GM13976 (cell line): ENCODE measurements around the gene CAMK1D.
"Not testable (repeated sequence)": the region's sequence is repeated elsewhere in the genome, so short reads cannot be mapped to it uniquely, and the experiment has no call there.

Source experiments
- DNase-seq: peaks from one replicate; pipeline ENCODE4 v3.0.0; 2012; ENCODE audit warnings: low spot score
- CTCF ChIP-seq: IDR thresholded peaks from 2 replicates; pipeline ENCODE4 v1.5.1; 2012; ENCODE audit warnings: borderline replicate concordance, mild to moderate bottlenecking; ENCODE audit not compliant: insufficient read depth; ENCODE audit errors: extremely low read depth, missing control alignments, control extremely low read depth
- in situ Hi-C: fragments of 300-500 bp; cut with MboI; formaldehyde crosslinking; loops from one replicate; pipeline ENCODE4 v1.12.0; 2022; ENCODE audit warnings: low sequenced_read_pairs, mixed read lengths, inconsistent platforms; ENCODE audit not compliant: unreplicated experiment

CAMK1D gene

GRCh38 chr10:12320892-12321291 is 28.5 kb upstream of the CAMK1D start:
- DNase-seq = no peak
- TF ChIP-seq CTCF = no peak
- in situ Hi-C loops = no loop called here

GRCh38 chr10:12321641-12322040 is 27.7 kb upstream of the CAMK1D start:
- no peak for DNase-seq
- in situ Hi-C loops = no loop called here
- no peak for TF ChIP-seq CTCF

- no peak for TF ChIP-seq CTCF
- in situ Hi-C loops = no loop called here
These were observed 26.7 kb upstream of the CAMK1D start for GRCh38 chr10:12322583-12323131.

GRCh38 chr10:12324530-12324929 is 24.8 kb upstream of the CAMK1D start:
- TF ChIP-seq CTCF = no peak
- in situ Hi-C loops = no loop called here
- no peak for DNase-seq

More at GRCh38 chr10:12322583-12323131, 26.7 kb upstream of the CAMK1D start:
- DNase-seq = no peak

- in situ Hi-C loops = no loop called here
- DNase-seq = no peak
- no peak for TF ChIP-seq CTCF
These were observed 22.3 kb upstream of the CAMK1D start for GRCh38 chr10:12327074-12327473.

GRCh38 chr10:12327476-12327875 is 21.9 kb upstream of the CAMK1D start:
- in situ Hi-C loops = no loop called here
- DNase-seq = no peak
- TF ChIP-seq CTCF = no peak

- DNase-seq, in situ Hi-C loops: not testable (repeated sequence)
These were observed 21.0 kb upstream of the CAMK1D start for GRCh38 chr10:12328312-12328711.
